NCI-H774 (cell line): ENCODE data around the gene PXT1.
"Not testable (repeated sequence)": the region's sequence is repeated elsewhere in the genome, so short reads cannot be mapped to it uniquely, and the experiment has no call there.

Source experiments
- DNase-seq: peaks from one replicate; lab custom pipeline; 2025; lab: John Stamatoyannopoulos, UW

PXT1 gene

DNA sequence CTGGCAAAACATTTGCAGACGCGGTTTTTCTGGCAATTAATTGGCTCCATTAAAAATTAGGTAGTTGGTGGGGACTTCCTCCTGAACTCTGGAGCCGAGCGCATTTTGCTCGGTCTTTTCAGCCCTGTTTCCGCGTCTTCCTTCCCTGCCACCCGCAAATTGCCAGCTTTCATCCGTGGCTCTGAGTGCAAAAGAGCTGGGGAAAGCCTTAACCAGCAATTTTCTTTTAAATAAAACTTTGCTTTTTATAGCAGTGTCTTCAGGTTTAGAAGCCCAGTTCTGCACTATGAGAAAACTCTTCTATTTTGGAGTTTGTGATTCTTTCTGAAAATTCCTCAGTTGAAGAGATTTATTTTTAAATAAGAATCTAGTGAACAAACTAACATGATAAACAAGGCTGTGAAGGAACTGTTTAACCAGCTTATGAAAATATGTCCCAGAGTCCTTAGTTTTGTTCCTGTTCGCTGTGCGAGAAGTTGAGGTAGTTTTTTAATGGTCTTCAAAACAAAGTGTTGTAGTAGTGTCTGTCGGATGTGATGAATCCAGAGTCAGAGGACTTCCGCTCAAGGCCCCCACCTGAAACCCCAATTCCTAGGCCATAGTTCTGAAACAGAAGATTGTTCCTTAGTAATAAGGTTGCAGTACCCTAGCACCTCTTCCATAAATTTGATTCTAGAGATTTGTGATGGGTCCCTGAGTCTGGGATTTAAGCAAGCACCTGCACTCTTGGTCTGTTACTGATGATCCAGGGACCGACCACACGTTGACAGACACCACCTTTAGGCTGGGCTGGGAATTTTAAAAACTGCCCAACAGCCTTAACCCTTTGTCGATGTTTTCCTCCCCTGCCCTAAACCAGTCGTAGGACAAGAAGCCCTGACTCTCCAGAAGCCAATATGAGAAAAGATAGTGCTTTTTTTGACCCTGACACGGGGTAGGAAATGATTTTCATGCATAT, 1.1 kb upstream of the PXT1 start:
- no peak for DNase-seq

DNA sequence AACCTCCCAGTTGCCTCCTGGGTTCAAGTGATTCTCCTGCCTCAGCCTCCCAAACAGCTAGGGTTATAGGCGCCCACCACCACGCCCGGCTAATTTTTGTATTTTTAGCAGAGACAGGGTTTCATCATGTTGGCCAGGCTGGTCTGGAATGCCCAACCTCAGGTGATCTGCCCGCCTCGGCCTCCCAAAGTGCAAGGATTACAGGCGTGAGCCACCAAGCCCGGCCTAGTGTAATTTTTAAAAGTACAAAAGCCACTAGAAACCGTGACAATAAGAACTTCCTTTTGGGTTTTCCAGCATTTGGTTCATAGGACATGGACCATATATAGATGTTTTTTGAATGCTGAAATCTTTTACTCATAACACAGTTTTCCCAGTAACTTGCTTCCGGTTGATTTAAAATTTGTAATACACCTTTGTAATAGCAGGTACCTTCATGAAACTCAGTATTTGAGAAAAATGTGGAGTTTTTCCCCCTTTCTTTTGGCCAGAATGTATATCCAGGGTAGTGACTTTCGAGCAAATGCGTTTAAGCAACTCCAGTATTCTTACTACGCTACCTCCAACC, 467 bp downstream of the PXT1 start:
- no peak for DNase-seq

GRCh38 chr6:36441307-36441894, 1.3 kb downstream of the PXT1 start:
- DNase-seq: peak; percentile 93

- no peak for DNase-seq
These were observed 6.2 kb downstream of the PXT1 start for GRCh38 chr6:36436466-36436865.

DNA sequence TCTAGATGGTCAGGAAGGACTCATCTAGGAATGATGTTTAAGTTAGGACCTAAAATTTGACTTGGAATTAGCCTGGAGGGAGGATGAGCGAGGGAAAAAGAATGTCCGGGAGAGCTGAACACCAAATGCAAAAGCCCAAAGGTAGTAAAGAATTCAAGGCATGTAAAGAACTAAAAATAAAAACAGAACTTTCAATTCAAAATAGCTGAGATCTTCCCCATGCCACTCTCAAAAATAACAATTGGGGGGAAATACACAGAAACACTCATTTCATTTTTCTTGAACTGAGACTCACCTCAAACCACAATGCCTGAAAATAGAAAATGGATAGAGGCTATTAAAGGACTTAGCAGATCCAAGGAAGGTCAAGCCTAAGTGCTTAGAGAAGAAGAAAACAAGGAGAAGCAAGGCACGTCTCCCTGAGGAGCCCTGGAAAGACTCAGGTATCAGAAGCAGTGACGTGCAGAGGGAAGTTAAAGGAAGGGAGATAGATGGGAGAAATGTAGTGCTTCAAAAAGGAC, 10.4 kb downstream of the PXT1 start:
- DNase-seq: no peak

- no peak for DNase-seq
These were observed 11.5 kb downstream of the PXT1 start for GRCh38 chr6:36431197-36431596.

DNA sequence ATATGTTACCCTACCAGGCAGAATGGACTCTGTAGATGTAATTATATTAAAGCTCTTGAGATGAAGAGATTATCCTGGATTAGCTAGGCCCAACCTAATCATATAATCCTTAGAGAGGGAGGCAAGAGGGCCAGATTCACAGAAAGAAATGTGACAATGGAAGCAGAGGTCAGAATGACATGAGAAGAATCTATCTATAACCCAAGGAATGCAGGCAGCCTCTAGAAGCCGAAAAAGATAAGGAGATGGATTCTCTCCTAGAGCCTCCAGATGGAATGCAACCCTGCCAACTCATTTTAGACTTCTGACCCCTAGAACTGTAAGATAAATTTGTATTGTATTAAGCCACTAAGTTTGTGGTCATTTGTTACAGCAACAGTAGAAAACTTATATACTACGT, 12.3 kb downstream of the PXT1 start:
- no peak for DNase-seq

DNA sequence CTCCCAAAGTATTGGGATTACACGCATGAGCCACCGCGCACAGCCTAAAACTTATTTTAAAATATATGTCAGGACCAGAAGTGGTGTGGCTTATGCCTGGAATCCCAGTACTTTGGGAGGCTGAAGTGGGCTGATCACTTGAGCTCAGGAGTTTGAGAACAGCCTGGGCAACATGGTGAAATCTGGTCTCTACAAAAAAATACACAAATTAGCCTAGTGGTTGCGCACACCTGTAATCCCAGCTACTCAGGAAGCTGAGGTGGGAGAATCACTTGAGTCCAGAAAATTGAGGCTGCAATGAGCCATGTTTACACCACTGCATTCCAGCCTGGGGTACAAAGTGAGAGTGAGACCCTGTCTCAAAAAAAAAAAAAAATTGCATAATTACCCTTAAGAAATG, 13.7 kb downstream of the PXT1 start:
- no peak for DNase-seq

DNA sequence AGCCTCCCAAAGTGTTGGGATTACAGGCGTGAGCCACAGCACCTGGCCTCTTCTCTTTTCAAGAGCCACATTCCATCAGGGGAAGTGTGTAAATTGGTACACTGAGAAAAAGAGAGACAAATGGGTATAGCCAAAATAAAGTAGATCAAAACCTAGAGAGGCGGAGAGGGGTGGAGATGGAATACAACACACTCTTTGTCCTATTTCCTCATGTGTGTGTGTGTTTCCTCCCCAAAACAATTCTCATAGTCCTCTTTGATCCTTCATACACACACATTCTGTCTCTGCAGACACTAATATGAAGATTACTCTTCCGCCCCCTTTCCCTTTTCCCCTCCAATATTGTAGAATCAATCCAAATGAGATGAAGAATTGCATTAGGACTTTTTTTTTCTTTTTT, 16.0 kb downstream of the PXT1 start:
- no peak for DNase-seq

DNA sequence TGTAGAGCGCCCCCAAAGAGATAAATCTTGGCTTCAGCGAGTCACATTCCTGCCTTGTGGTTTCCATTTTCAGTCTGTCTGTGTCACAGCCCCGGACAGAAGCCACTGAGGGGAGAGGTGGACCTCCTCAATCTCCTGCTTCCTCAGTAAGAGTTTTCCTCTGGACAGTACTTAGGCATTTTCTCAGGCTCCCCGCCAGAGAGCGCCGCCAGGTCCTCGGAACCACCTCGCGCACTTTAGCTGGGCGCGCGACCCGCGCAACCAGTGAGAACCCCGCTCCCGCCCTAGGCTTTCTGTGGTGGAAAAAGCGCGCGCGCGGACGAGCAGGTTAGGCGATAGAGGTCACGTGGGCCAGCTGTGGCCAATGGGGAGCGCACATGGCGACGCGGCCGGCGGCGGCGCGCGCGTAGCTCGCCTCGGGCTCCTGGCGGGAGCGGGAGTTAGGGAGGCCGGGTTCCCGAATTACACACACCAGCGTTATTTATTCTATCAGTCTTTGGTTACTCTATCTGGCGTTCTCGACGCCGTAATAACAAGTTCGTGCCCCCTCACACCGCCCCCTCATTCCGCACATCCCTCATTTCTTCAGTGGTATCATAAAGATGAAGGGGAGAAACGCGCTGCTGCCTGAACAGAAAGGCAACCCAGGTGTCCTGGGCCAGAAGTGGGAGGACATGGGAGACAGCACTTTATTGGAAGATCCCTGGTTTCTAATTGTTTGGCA, 19.4 kb downstream of the PXT1 start:
- DNase-seq: peak; percentile 97

GRCh38 chr6:36422714-36423100, 19.9 kb downstream of the PXT1 start:
- no peak for DNase-seq

DNA sequence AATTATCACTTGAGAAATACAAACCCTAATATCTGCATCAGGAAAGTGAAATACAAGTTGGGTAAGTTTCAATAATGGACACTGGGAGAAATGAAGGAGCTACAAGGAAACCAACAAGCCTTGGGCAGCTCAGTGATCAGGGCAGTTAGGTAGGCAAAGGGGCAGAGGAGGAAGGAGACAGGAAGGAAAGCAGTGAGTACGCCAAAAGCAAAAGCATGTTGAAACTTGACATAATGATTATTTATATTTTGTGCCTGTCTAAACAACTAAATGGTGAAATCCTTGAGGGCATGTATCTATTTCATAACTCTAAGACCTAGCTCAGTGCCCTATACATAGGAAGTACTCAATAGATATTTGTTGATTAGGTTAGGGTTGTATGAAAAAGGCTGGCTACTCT, 23.3 kb downstream of the PXT1 start:
- no peak for DNase-seq

- no peak for DNase-seq
These were observed 24.1 kb downstream of the PXT1 start for GRCh38 chr6:36418558-36418957.

GRCh38 chr6:36414481-36414880, 28.2 kb downstream of the PXT1 start:
- DNase-seq: no peak

GRCh38 chr6:36413489-36414480, 28.9 kb downstream of the PXT1 start:
- DNase-seq: no peak

- not testable (repeated sequence) for DNase-seq
These were observed 32.9 kb downstream of the PXT1 start for GRCh38 chr6:36409718-36410117.

GRCh38 chr6:36404164-36404563, 38.5 kb downstream of the PXT1 start:
- DNase-seq: no peak

GRCh38 chr6:36402481-36402880, 40.2 kb downstream of the PXT1 start:
- DNase-seq: no peak

DNA sequence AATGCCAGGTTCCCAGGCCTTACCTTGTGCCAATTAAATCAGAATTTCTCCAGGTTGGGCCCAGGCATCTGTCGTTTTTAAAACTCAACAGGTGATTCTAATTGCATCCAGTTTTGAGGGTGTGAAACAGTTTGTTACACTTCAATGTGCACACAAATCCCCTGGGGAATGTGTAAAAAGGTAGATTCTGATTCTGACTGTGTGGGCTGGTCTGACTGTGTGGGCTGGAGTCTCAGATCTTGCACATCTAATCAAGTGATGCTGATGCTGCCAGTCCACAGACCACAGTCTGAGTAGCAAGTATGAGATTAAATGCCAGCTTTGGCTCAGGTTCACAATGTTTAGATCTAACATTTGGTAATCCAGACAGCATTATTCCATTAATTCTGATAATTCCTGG, 42.7 kb downstream of the PXT1 start:
- DNase-seq: no peak

DNA sequence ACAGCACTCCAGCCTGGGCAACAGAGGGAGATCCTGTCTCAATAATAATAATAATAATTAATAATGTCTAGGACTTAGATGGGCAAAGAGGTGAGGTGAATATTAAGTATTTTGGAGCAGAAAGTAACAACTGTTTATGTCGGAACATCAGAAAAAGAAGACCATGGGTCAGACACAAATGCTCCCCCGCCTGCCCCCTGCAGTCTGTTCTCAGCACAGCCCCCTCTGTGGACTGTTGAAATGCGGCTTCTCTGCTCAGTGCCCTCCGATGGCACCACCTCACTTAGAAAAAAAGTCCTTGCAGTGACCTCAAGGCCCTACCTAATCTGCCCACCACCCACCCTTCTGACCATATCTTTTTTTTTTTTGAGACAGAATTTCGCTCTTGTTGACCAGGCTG, 50.0 kb downstream of the PXT1 start:
- no peak for DNase-seq

GRCh38 chr6:36389353-36389752, 53.3 kb downstream of the PXT1 start:
- DNase-seq: no peak
